GM21528 (cell line): ENCODE data around the gene C11orf98.

ENCODE experiments used
- ATAC-seq: cut with Tn5 transposase; IDR thresholded peaks from one replicate; pipeline ENCODE4 v1.9.1; 2021; ENCODE audit warnings: mild to moderate bottlenecking, moderate library complexity; ENCODE audit not compliant: unreplicated experiment, low FRiP score

Gene C11orf98

DNA sequence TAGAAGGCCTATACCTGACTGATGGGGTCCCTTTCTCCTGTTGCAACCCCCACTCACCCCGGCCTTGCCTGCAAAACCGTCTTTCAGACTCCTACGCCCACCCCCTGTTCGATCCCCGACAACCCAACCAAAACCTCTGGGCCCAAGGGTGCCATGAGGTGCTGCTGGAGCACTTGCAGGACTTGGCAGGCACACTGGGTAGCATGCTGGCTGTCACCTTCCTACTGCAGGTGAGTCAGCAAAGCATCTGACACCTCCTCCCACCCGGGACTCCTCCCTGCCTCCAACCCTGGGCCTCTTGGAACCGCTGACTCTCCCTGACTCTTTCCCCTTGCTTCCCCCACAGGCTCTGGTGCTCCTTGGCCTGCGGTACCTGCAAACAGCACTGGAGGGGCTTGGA lies 50.7 kb downstream of the C11orf98 start:
- no peak for ATAC-seq

DNA sequence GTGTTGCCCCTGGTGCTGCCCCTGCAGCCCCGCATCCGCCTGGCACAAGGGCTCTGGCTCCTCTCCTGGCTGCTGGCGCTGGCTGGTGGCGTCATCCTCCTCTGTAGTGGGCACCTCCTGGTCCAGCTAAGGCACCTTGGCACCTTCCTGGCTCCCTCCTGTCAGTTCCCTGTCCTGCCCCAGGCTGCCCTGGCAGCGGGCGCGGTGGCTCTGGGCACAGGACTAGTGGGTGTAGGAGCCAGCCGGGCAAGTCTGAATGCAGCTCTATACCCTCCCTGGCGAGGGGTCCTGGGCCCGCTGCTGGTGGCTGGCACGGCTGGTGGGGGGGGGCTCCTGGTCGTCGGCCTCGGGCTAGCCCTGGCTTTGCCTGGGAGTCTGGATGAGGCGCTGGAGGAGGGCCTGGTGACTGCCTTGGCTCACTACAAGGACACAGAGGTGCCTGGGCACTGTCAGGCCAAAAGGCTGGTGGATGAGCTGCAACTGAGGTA lies 51.7 kb downstream of the C11orf98 start:
- no peak for ATAC-seq
